ENCODE results near the gene YDJC. TPM values are rescaled to one million over a fixed set of nuclear protein-coding genes. Genes with fewer than 3 reads are reported as not detected.
A peak's percentile ranks its signal among the peaks of the same experiment; 100 is the strongest.

The YDJC gene
- total RNA-seq, 3 donors from 2014 or later (not counting 1 experiment from before 2014, with no cell fraction given) = 20.5 to 24.4 (median 21.6) TPM

GRCh38 chr22:21624880-21625791, 4.7 kb downstream of the YDJC start:
- H3K27ac ChIP-seq (ENCODE audit: low read length) = no peak overlapping the region
- Mint-ChIP-seq H3K4me3 (no peak overlapping the region), H3K27me3 (ENCODE audit: low read depth in 2 of 2) (no peaks in the 10 kb centered on the region), H3K4me1 (peaks cover 35 to 64% of the 10 kb centered on the region in 2 donors), H3K9me3 (no peaks in the 10 kb centered on the region), H3K36me3 (no peaks in the 10 kb centered on the region), H3K27ac (peak overlapping the region; percentile 58 to 83)
- H3K4me1 ChIP-seq (ENCODE audit: control insufficient read depth, insufficient read depth, low read length) = peaks cover 35% of the 10 kb centered on the region
- no peak overlapping the region for H3K4me3 ChIP-seq (ENCODE audit: low read length)
- 92% methylated on average over 12 of the region's 12 CpGs for WGBS (ENCODE audit: insufficient coverage)
- intact Hi-C loops (cut with micrococcal nuclease) = no loop called here
- no peak for TF ChIP-seq CTCF (IDR thresholded peaks at IDR 0.05)
- H3K36me3 ChIP-seq (ENCODE audit: control insufficient read depth, insufficient read depth, low read length) = peaks cover 41% of the 10 kb centered on the region
- DNase-seq (no peak), ATAC-seq (no peak)
- no peaks in the 10 kb centered on the region for H3K27me3 ChIP-seq (ENCODE audit: control insufficient read depth, insufficient read depth, low read length)
- no peaks in the 10 kb centered on the region for H3K9me3 ChIP-seq (ENCODE audit: control insufficient read depth, insufficient read depth, low read length)

- intact Hi-C loops (cut with micrococcal nuclease) = no loop called here
- Mint-ChIP-seq H3K4me3 (no peak overlapping the region), H3K4me1 (peaks cover 36 to 69% of the 10 kb centered on the region in 2 donors), H3K9me3 (no peaks in the 10 kb centered on the region), H3K36me3 (no peaks in the 10 kb centered on the region), H3K27ac (peak overlapping the region; percentile 58 to 83), H3K27me3 (ENCODE audit: low read depth in 2 of 2) (no peaks in the 10 kb centered on the region)
- ATAC-seq (peak in 2 of 3 donors; percentile 32 to 44), DNase-seq (peak in 1 of 2 donors; percentile 61)
- peak; percentile 38 for TF ChIP-seq CTCF (IDR thresholded peaks at IDR 0.05)
- Histone ChIP-seq H3K27me3 (ENCODE audit: control insufficient read depth, insufficient read depth, low read length) (no peaks in the 10 kb centered on the region), H3K27ac (ENCODE audit: low read length) (no peak overlapping the region), H3K4me3 (ENCODE audit: low read length) (no peak overlapping the region), H3K9me3 (ENCODE audit: control insufficient read depth, insufficient read depth, low read length) (no peaks in the 10 kb centered on the region), H3K4me1 (ENCODE audit: control insufficient read depth, insufficient read depth, low read length) (peaks cover 34% of the 10 kb centered on the region), H3K36me3 (ENCODE audit: control insufficient read depth, insufficient read depth, low read length) (peaks cover 42% of the 10 kb centered on the region)
- 88% methylated on average over 8 of the region's 8 CpGs for WGBS (ENCODE audit: insufficient coverage)
Measured at GRCh38 chr22:21624120-21624879, 5.5 kb downstream of the YDJC start.

GRCh38 chr22:21623648-21623970, 6.2 kb downstream of the YDJC start:
- Histone ChIP-seq H3K27ac (ENCODE audit: low read length) (no peak overlapping the region), H3K36me3 (ENCODE audit: control insufficient read depth, insufficient read depth, low read length) (peaks cover 42% of the 10 kb centered on the region), H3K4me1 (ENCODE audit: control insufficient read depth, insufficient read depth, low read length) (peaks cover 34% of the 10 kb centered on the region), H3K27me3 (ENCODE audit: control insufficient read depth, insufficient read depth, low read length) (no peaks in the 10 kb centered on the region), H3K9me3 (ENCODE audit: control insufficient read depth, insufficient read depth, low read length) (no peaks in the 10 kb centered on the region), H3K4me3 (ENCODE audit: low read length) (no peak overlapping the region)
- ATAC-seq (no peak), DNase-seq (no peak)
- no peak overlapping the region for H3K4me3 Mint-ChIP-seq
- TF ChIP-seq CTCF (IDR thresholded peaks at IDR 0.05) = no peak
- intact Hi-C loops (cut with micrococcal nuclease) = no loop called here
- WGBS (ENCODE audit: insufficient coverage) = 95% methylated on average over 7 of the region's 7 CpGs
- peaks cover 32 to 67% of the 10 kb centered on the region in 2 donors for H3K4me1 Mint-ChIP-seq
- H3K27ac Mint-ChIP-seq = peak overlapping the region; percentile 50 to 58
- no peaks in the 10 kb centered on the region for H3K27me3 Mint-ChIP-seq (ENCODE audit: low read depth in 2 of 2)
- no peaks in the 10 kb centered on the region for H3K9me3 Mint-ChIP-seq
- H3K36me3 Mint-ChIP-seq = no peaks in the 10 kb centered on the region

All from natural killer cell (primary cell).